ENCODE measurements around the gene LTBP3. TPM values are rescaled to one million over a fixed set of nuclear protein-coding genes. Genes with fewer than 3 reads are reported as not detected.
A peak's percentile ranks its signal among the peaks of the same experiment; 100 is the strongest.
"Not testable (repeated sequence)": the region's sequence is repeated elsewhere in the genome, so short reads cannot be mapped to it uniquely, and the experiment has no call there.

LTBP3 gene
- total and polyA plus RNA-seq, 2 of the 13 experiments (the other 11 are each of a cell fraction or from before 2014, with no cell fraction given) = 12.2 to 68.1 TPM

GRCh38 chr11:65522718-65523630 lies 35.2 kb downstream of the LTBP3 start (continued):
- TF ChIP-seq SP5 (CRISPR knock-in tag; IDR thresholded peaks at IDR 0.05; ENCODE audit: borderline replicate concordance, low read depth) (peak; percentile 53; the same call in 1 of the 2 replicates), MXI1 (IDR thresholded peaks at IDR 0.05; ENCODE audit: borderline replicate concordance, low read depth, low read length) (0 out of 3 replicates have a peak, but pooled peaks have one; percentile 6), RXRB (CRISPR knock-in tag; IDR thresholded peaks at IDR 0.05; ENCODE audit: borderline replicate concordance) (peak; percentile 33; the same call in 1 of the 2 replicates), MED1 (CRISPR knock-in tag; IDR thresholded peaks at IDR 0.05) (peak; percentile 52), ZNF441 (CRISPR knock-in tag; IDR thresholded peaks at IDR 0.05; ENCODE audit: borderline replicate concordance) (peak; percentile 17; the same call in 1 of the 2 replicates), ZMAT3 (CRISPR knock-in tag; conservative IDR thresholded peaks at IDR 0.05) (0 out of 2 replicates have a peak, but pooled peaks have one; percentile 24), PPARG (CRISPR knock-in tag; conservative IDR thresholded peaks at IDR 0.05) (0 out of 2 replicates have a peak, but pooled peaks have one; percentile 27), ZNF710 (CRISPR knock-in tag; IDR thresholded peaks at IDR 0.05; ENCODE audit: borderline replicate concordance) (0 out of 2 replicates have a peak, but pooled peaks have one; percentile 35), ETV5 (CRISPR knock-in tag; IDR thresholded peaks at IDR 0.05; ENCODE audit: borderline replicate concordance) (peak; percentile 65; the same call in 1 of the 2 replicates), FOXO1 (CRISPR knock-in tag; IDR thresholded peaks at IDR 0.05) (peak; percentile 11; the same call in 1 of the 2 replicates), MIER3 (CRISPR knock-in tag; IDR thresholded peaks at IDR 0.05; ENCODE audit: borderline replicate concordance) (peak; percentile 11; the same call in 1 of the 2 replicates), ZNF652 (CRISPR knock-in tag; IDR thresholded peaks at IDR 0.05; ENCODE audit: borderline replicate concordance, low read depth) (peak; percentile 90), SP4 (CRISPR knock-in tag; IDR thresholded peaks at IDR 0.05) (0 out of 2 replicates have a peak, but pooled peaks have one; percentile 40), ARNTL (CRISPR knock-in tag; IDR thresholded peaks at IDR 0.05) (0 out of 2 replicates have a peak, but pooled peaks have one; percentile 37), SOX6 (CRISPR knock-in tag; IDR thresholded peaks at IDR 0.05) (peak; percentile 24; the same call in 1 of the 2 replicates), ZNF317 (CRISPR knock-in tag; IDR thresholded peaks at IDR 0.05) (0 out of 2 replicates have a peak, but pooled peaks have one; percentile 22), GABPA (CRISPR knock-in tag; IDR thresholded peaks at IDR 0.05; ENCODE audit: low read depth) (peak; percentile 21; the same call in 1 of the 2 replicates), SNAPC2 (CRISPR knock-in tag; IDR thresholded peaks at IDR 0.05) (0 out of 2 replicates have a peak, but pooled peaks have one; percentile 45), IRF2 (CRISPR knock-in tag; IDR thresholded peaks at IDR 0.05) (peak; percentile 31; the same call in 1 of the 2 replicates), ESRRA (CRISPR knock-in tag; IDR thresholded peaks at IDR 0.05; ENCODE audit: low read depth) (peak; percentile 27; the same call in 1 of the 2 replicates), NCOA2 (CRISPR knock-in tag; IDR thresholded peaks at IDR 0.05) (peak; percentile 31; the same call in 1 of the 2 replicates)
- TF ChIP-seq, protein P1, sequence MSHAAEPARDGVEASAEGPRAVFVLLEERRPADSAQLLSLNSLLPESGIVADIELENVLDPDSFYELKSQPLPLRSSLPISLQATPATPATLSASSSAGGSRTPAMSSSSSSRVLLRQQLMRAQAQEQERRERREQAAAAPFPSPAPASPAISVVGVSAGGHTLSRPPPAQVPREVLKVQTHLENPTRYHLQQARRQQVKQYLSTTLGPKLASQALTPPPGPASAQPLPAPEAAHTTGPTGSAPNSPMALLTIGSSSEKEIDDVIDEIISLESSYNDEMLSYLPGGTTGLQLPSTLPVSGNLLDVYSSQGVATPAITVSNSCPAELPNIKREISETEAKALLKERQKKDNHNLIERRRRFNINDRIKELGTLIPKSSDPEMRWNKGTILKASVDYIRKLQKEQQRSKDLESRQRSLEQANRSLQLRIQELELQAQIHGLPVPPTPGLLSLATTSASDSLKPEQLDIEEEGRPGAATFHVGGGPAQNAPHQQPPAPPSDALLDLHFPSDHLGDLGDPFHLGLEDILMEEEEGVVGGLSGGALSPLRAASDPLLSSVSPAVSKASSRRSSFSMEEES (CRISPR knock-in tag; IDR thresholded peaks at IDR 0.05) = peak; percentile 50; the same call in 1 of the 2 replicates
- not testable (repeated sequence) for TF ChIP-seq SOX6 (IDR thresholded peaks at IDR 0.05); GABPA (IDR thresholded peaks at IDR 0.05; ENCODE audit: low read depth, low read length)
- TF ChIP-seq, protein P2, sequence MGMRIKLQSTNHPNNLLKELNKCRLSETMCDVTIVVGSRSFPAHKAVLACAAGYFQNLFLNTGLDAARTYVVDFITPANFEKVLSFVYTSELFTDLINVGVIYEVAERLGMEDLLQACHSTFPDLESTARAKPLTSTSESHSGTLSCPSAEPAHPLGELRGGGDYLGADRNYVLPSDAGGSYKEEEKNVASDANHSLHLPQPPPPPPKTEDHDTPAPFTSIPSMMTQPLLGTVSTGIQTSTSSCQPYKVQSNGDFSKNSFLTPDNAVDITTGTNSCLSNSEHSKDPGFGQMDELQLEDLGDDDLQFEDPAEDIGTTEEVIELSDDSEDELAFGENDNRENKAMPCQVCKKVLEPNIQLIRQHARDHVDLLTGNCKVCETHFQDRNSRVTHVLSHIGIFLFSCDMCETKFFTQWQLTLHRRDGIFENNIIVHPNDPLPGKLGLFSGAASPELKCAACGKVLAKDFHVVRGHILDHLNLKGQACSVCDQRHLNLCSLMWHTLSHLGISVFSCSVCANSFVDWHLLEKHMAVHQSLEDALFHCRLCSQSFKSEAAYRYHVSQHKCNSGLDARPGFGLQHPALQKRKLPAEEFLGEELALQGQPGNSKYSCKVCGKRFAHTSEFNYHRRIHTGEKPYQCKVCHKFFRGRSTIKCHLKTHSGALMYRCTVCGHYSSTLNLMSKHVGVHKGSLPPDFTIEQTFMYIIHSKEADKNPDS (CRISPR knock-in tag; IDR thresholded peaks at IDR 0.05) = peak; percentile 55; the same call in 1 of the 2 replicates
